ENCODE data around the gene FFAR1.
A peak's percentile ranks its signal among the peaks of the same experiment; 100 is the strongest.

GRCh38 chr19:35375505-35376307 is 28.0 kb downstream of the FFAR1 start:
- TF ChIP-seq CTCF (IDR thresholded peaks at IDR 0.05) = peak; percentile 13
- TF ChIP-seq EZH2 (IDR thresholded peaks at IDR 0.05; ENCODE audit: borderline replicate concordance, insufficient read depth, low read depth, low read length, poor library complexity, severe bottlenecking) = no peak
